Endometrial microvascular endothelial cells (primary cell): ENCODE data around the gene PPFIA3. TPM values are rescaled to one million over a fixed set of nuclear protein-coding genes. Genes with fewer than 3 reads are reported as not detected.

Source experiments
- in situ Hi-C: cut with HindIII; loops from 2 replicates; pipeline ENCODE4 v1.10.0; 2017; ENCODE audit warnings: low sequenced_read_pairs, low pct_unique_long_range_greater_than_20kb; ENCODE audit errors: inconsistent ontology term
- total RNA-seq: library from RNA; depleted of rRNA; stranded (reverse); fragments of >200 nt; gene quantifications from one replicate; pipeline ENCODE4 v1.2.3, GENCODE V29; 2015; ENCODE audit errors: inconsistent ontology term

The PPFIA3 gene
- total RNA-seq, 1 donor from 2014 or later = 1.9 TPM

- in situ Hi-C loops = no loop called here
Measured at GRCh38 chr19:49200238-49200862, 81.0 kb downstream of the PPFIA3 start.

Other genes starting within 250 kb of the PPFIA3 start
- 56.0 TPM for gene PPP1R15A, start 247.1 kb upstream of the PPFIA3 start, total RNA-seq
- gene TULP2, start 220.8 kb upstream of the PPFIA3 start, total RNA-seq = not detected
- gene NUCB1, start 219.2 kb upstream of the PPFIA3 start, total RNA-seq = 227 TPM
- gene DHDH, start 185.8 kb upstream of the PPFIA3 start, total RNA-seq = not detected
- 149 TPM for gene BAX, start 164.7 kb upstream of the PPFIA3 start, total RNA-seq
- gene FTL, start 154.2 kb upstream of the PPFIA3 start, total RNA-seq = 3,048 TPM
- 45.1 TPM for gene GYS1, start 126.2 kb upstream of the PPFIA3 start, total RNA-seq
- gene RUVBL2, start 125.7 kb upstream of the PPFIA3 start, total RNA-seq = 267 TPM
- gene LHB, start 102.5 kb upstream of the PPFIA3 start, total RNA-seq = not detected
- gene CGB3, start 95.2 kb upstream of the PPFIA3 start, total RNA-seq = not detected
- gene CGB2, start 87.7 kb upstream of the PPFIA3 start, total RNA-seq = not detected
- gene CGB1, start 82.6 kb upstream of the PPFIA3 start, total RNA-seq = not detected
- not detected for gene CGB5, start 75.7 kb upstream of the PPFIA3 start, total RNA-seq
- gene CGB8, start 70.4 kb upstream of the PPFIA3 start, total RNA-seq = not detected
- gene CGB7, start 61.8 kb upstream of the PPFIA3 start, total RNA-seq = not detected
- not detected for gene NTF4, start 54.7 kb upstream of the PPFIA3 start, total RNA-seq
- gene KCNA7, start 46.8 kb upstream of the PPFIA3 start, total RNA-seq = not detected
- gene SNRNP70, start 34.1 kb upstream of the PPFIA3 start, total RNA-seq = 260 TPM
- gene LIN7B, start 5.2 kb upstream of the PPFIA3 start, total RNA-seq = 0.74 TPM
- gene C19orf73, start 401 bp upstream of the PPFIA3 start, total RNA-seq = 0.74 TPM
- gene HRC, start 35.9 kb downstream of the PPFIA3 start, total RNA-seq = not detected
- gene TRPM4, start 38.2 kb downstream of the PPFIA3 start, total RNA-seq = 27.8 TPM
- gene SLC6A16, start 205.6 kb downstream of the PPFIA3 start, total RNA-seq = not detected
- not detected for gene CD37, start 215.9 kb downstream of the PPFIA3 start, total RNA-seq
- gene TEAD2, start 242.9 kb downstream of the PPFIA3 start, total RNA-seq = 86.6 TPM
- gene DKKL1, start 244.3 kb downstream of the PPFIA3 start, total RNA-seq = not detected